GM23338 (cell line): ENCODE results near the gene DNAJC27.

ENCODE experiments used
- CREB1 ChIP-seq: fragments of 250-450 bp; sonication (Bioruptor Pico); IDR thresholded peaks from 2 replicates; pipeline ENCODE4 v1.5.0; 2020; ENCODE audit warnings: low read depth, mild to moderate bottlenecking, moderate library complexity
- CTCF ChIP-seq, 2 experiments: fragments of 200-600 bp in 1 of 2; sonication (generic) in 1 of 2; conservative IDR thresholded peaks; 2 replicates each; pipeline versions ENCODE4 v1.5.1 to v1.6.1; 2016 to 2017; ENCODE audit warnings: antibody characterized with exemption in 2 of 2, low read depth in 2 of 2, mild to moderate bottlenecking in 2 of 2, moderate library complexity in 1 of 2
- ETS1 ChIP-seq: IDR thresholded peaks from 2 replicates; pipeline ENCODE4 v1.6.1; 2016; ENCODE audit warnings: antibody characterized with exemption
- EZH2 ChIP-seq: fragments of 200-600 bp; sonication (generic); IDR thresholded peaks from one replicate; pipeline ENCODE4 v1.8.0; 2017; ENCODE audit warnings: antibody characterized with exemption, mild to moderate bottlenecking, low read depth; ENCODE audit not compliant: unreplicated experiment
- EZH2phosphoT487 ChIP-seq: fragments of 200-600 bp; sonication (generic); IDR thresholded peaks from one replicate; pipeline ENCODE4 v1.8.1; 2018; ENCODE audit warnings: antibody characterized with exemption; ENCODE audit not compliant: unreplicated experiment
- NANOG ChIP-seq: IDR thresholded peaks from 2 replicates; pipeline ENCODE4 v1.6.1; 2016; ENCODE audit warnings: antibody characterized with exemption, borderline replicate concordance
- POLR2AphosphoS5 ChIP-seq: IDR thresholded peaks from 2 replicates; pipeline ENCODE4 v1.6.1; 2016; ENCODE audit warnings: antibody characterized with exemption, low read depth
- ZNF331 ChIP-seq: fragments of 250-450 bp; sonication (Bioruptor Pico); IDR thresholded peaks from 2 replicates; pipeline ENCODE4 v1.5.0; 2020; ENCODE audit warnings: low read depth, mild to moderate bottlenecking, moderate library complexity

- TF ChIP-seq CTCF (conservative IDR thresholded peaks at IDR 0.05; ENCODE audit: low read depth in 2 of 2) (no peak), POLR2AphosphoS5 (no peak), EZH2phosphoT487 (no peak), EZH2 (no peak), CREB1 (0 out of 2 replicates have a peak, but pooled peaks have one; percentile 13), ZNF331 (no peak), ETS1 (no peak), NANOG (no peak)
Measured at GRCh38 chr2:24972315-24972961, 683 bp upstream of the DNAJC27 start.
